ENCODE measurements around the gene SHISA8.

The SHISA8 gene

GRCh38 chr22:41863472-41863871 is 51.4 kb downstream of the SHISA8 start:
- Histone ChIP-seq H3K36me3 (ENCODE audit: control insufficient read depth, insufficient read depth, low read length) (peaks cover 22% of the 10 kb centered on the region), H3K9ac (ENCODE audit: low read depth, low read length) (no peak overlapping the region), H3K4me3 (ENCODE audit: low read depth, low read length) (no peak overlapping the region), H3K9me3 (ENCODE audit: control insufficient read depth, insufficient read depth, low read length) (no peaks in the 10 kb centered on the region), H3K27ac (ENCODE audit: low read depth, low read length) (no peak overlapping the region), H3K27me3 (ENCODE audit: control insufficient read depth, insufficient read depth, low read length) (no peaks in the 10 kb centered on the region), H3K4me1 (ENCODE audit: control insufficient read depth, insufficient read depth, low read length) (peaks cover 12% of the 10 kb centered on the region; the same call in 1 of the 2 replicates)

- H3K27ac ChIP-seq (ENCODE audit: low read depth, low read length): no peak overlapping the region
- H3K9ac ChIP-seq (ENCODE audit: low read depth, low read length): no peak overlapping the region; the same call in 1 of the 2 replicates
- peaks cover 12% of the 10 kb centered on the region; the same call in 1 of the 2 replicates for H3K4me1 ChIP-seq (ENCODE audit: control insufficient read depth, insufficient read depth, low read length)
- H3K27me3 ChIP-seq (ENCODE audit: control insufficient read depth, insufficient read depth, low read length): no peaks in the 10 kb centered on the region
- H3K36me3 ChIP-seq (ENCODE audit: control insufficient read depth, insufficient read depth, low read length): peaks cover 14% of the 10 kb centered on the region
- H3K9me3 ChIP-seq (ENCODE audit: control insufficient read depth, insufficient read depth, low read length): no peaks in the 10 kb centered on the region
- H3K4me3 ChIP-seq (ENCODE audit: low read depth, low read length): no peak overlapping the region
Observed at GRCh38 chr22:41862530-41863266, 52.2 kb downstream of the SHISA8 start.

GRCh38 chr22:41862160-41862529 is 52.7 kb downstream of the SHISA8 start:
- Histone ChIP-seq H3K4me3 (ENCODE audit: low read depth, low read length) (no peak overlapping the region), H3K27ac (ENCODE audit: low read depth, low read length) (no peak overlapping the region)

More at GRCh38 chr22:41862160-41862529, 52.7 kb downstream of the SHISA8 start:
- Histone ChIP-seq H3K36me3 (ENCODE audit: control insufficient read depth, insufficient read depth, low read length) (peaks cover 11% of the 10 kb centered on the region), H3K4me1 (ENCODE audit: control insufficient read depth, insufficient read depth, low read length) (peaks cover 16% of the 10 kb centered on the region; the same call in 1 of the 2 replicates), H3K9me3 (ENCODE audit: control insufficient read depth, insufficient read depth, low read length) (no peaks in the 10 kb centered on the region), H3K27me3 (ENCODE audit: control insufficient read depth, insufficient read depth, low read length) (no peaks in the 10 kb centered on the region), H3K9ac (ENCODE audit: low read depth, low read length) (no peak overlapping the region; the same call in 1 of the 2 replicates)

Data from HUES48 (cell line).